ENCODE results near the gene NUAK1.

DNA sequence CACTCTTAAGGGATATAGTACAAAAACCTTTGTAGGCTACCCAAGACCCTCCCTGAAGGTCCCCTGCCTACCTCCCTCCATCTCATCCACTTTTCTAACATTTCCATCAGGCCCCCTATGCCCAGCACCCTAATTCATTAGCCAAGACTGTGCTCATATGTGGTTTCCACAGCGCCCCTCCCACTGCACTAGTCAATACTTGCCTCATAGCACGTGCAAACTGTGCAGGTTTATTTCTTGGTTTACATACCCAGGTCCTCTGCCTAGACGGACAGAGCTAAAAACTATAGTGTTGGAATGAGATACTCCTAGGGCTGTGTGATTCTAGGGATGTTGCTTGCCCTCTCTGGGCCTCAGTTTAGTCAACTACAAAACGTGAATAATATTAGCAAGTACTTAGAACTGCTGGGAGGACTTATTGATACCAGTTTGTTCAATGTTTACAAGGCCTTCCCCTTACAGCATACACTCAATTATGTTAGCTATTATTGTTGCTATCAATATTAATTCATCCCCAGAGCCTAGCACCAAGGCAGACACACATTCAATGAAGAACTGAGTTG is 50.4 kb downstream of the NUAK1 start:
- TF ChIP-seq, protein P1, sequence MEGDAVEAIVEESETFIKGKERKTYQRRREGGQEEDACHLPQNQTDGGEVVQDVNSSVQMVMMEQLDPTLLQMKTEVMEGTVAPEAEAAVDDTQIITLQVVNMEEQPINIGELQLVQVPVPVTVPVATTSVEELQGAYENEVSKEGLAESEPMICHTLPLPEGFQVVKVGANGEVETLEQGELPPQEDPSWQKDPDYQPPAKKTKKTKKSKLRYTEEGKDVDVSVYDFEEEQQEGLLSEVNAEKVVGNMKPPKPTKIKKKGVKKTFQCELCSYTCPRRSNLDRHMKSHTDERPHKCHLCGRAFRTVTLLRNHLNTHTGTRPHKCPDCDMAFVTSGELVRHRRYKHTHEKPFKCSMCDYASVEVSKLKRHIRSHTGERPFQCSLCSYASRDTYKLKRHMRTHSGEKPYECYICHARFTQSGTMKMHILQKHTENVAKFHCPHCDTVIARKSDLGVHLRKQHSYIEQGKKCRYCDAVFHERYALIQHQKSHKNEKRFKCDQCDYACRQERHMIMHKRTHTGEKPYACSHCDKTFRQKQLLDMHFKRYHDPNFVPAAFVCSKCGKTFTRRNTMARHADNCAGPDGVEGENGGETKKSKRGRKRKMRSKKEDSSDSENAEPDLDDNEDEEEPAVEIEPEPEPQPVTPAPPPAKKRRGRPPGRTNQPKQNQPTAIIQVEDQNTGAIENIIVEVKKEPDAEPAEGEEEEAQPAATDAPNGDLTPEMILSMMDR (IDR thresholded peaks at IDR 0.05): no peak
- TF ChIP-seq POLR2AphosphoS5 (IDR thresholded peaks at IDR 0.05): no peak
- TF ChIP-seq POLR2A (IDR thresholded peaks at IDR 0.05): no peak
- TF ChIP-seq EP300 (IDR thresholded peaks at IDR 0.05; ENCODE audit: low read depth): no peak
